DND-41 (cell line): ENCODE data around the gene PCDHGA9.
"Not testable (repeated sequence)": the region's sequence is repeated elsewhere in the genome, so short reads cannot be mapped to it uniquely, and the experiment has no call there.

Source experiments
- ATAC-seq: fragments of 200-7000 bp; cut with Tn5 transposase; 3 replicates; pipeline ENCODE4 v1.9.1; 2021; ENCODE audit warnings: low read depth; ENCODE audit not compliant: insufficient read depth
- DNase-seq: peaks from one replicate; pipeline ENCODE4 v3.0.0-alpha.2; 2020
- H2AFZ ChIP-seq: 2 replicates; pipeline ENCODE4 v1.6.0; 2012; ENCODE audit warnings: low read depth, low read length
- H3K27ac ChIP-seq: 2 replicates; pipeline ENCODE4 v1.5.1; 2012; ENCODE audit warnings: low read length, inconsistent platforms
- H3K27me3 ChIP-seq: fragments of 200-600 bp; sonication (generic); 2 replicates; pipeline ENCODE4 v1.6.0; 2012; ENCODE audit warnings: low read length, mild to moderate bottlenecking, inconsistent platforms; ENCODE audit not compliant: insufficient read depth, poor library complexity
- H3K36me3 ChIP-seq: 2 replicates; pipeline ENCODE4 v1.5.1; 2012; ENCODE audit warnings: low read length, inconsistent platforms; ENCODE audit not compliant: insufficient read depth
- H3K4me1 ChIP-seq: 2 replicates; pipeline ENCODE4 v1.5.1; 2012; ENCODE audit warnings: mild to moderate bottlenecking, low read length; ENCODE audit not compliant: insufficient read depth
- H3K4me2 ChIP-seq: 2 replicates; pipeline ENCODE4 v1.6.0; 2012; ENCODE audit warnings: mild to moderate bottlenecking, moderate library complexity, low read length, inconsistent platforms; ENCODE audit not compliant: insufficient read depth
- H3K4me3 ChIP-seq, 2 experiments: fragments of 200-600 bp in 1 of 2; shearing (Covaris generic) in 1 of 2; 2 replicates each; pipeline ENCODE4 v1.5.1; 2012 to 2016; ENCODE audit warnings: inconsistent platforms in 2 of 2, low read length in 2 of 2, mild to moderate bottlenecking in 2 of 2, low read depth in 1 of 2, moderate library complexity in 1 of 2
- H3K79me2 ChIP-seq: 2 replicates; pipeline ENCODE4 v1.6.0; 2012; ENCODE audit warnings: low read length, inconsistent platforms; ENCODE audit not compliant: insufficient read depth
- H3K9ac ChIP-seq: 2 replicates; pipeline ENCODE4 v1.6.0; 2012; ENCODE audit warnings: low read depth, mild to moderate bottlenecking, inconsistent platforms, low read length, moderate library complexity
- H3K9me3 ChIP-seq: 2 replicates; pipeline ENCODE4 v1.5.1; 2012; ENCODE audit warnings: low read length, moderate library complexity, mild to moderate bottlenecking, inconsistent platforms; ENCODE audit not compliant: insufficient read depth, severe bottlenecking
- H4K20me1 ChIP-seq: 2 replicates; pipeline ENCODE4 v1.6.0; 2012; ENCODE audit warnings: low read length; ENCODE audit not compliant: insufficient read depth
- EZH2 ChIP-seq: IDR thresholded peaks from 3 replicates; pipeline ENCODE4 v1.6.1; 2012; ENCODE audit warnings: borderline replicate concordance, low read depth, mild to moderate bottlenecking, moderate library complexity, low read length, inconsistent platforms; ENCODE audit not compliant: severe bottlenecking
- TF ChIP-seq, protein P1 (sequence below): IDR thresholded peaks from 2 replicates; pipeline ENCODE4 v1.5.1; 2012; ENCODE audit warnings: borderline replicate concordance, low read length, moderate library complexity, mild to moderate bottlenecking; ENCODE audit not compliant: poor library complexity, severe bottlenecking; ENCODE audit errors: extremely low read depth

PCDHGA9 gene

DNA sequence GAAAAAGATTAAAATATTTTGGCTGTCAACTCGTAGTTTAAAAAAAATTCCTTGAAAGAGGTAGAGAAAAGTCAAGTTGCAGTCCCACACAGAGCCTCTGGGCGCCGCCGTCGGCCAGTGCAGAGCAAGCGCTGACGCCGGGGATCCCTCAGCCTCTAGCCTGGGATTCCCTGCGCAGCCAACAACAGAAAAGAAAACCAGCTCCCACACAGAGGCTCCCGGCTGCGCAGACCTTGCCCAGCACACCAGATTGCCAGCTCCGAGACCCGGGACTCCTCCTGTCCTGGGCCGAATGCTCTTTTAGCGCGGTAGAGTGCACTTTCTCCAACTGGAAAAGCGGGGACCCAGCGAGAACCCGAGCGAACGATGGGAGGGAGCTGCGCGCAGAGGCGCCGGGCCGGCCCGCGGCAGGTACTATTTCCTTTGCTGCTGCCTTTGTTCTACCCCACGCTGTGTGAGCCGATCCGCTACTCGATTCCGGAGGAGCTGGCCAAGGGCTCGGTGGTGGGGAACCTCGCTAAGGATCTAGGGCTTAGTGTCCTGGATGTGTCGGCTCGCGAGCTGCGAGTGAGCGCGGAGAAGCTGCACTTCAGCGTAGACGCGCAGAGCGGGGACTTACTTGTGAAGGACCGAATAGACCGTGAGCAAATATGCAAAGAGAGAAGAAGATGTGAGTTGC is 15.1 kb downstream of the PCDHGA9 start, which contains the start of gene PCDHGB7:
TSS of gene PCDHGB7 (plus strand) at position 184 of the 679 bp plus-strand sequence. CDS start at position 367, 183 bp downstream.
- not testable (repeated sequence) for H3K4me2 ChIP-seq, H3K9me3 ChIP-seq, H3K4me3 ChIP-seq, H3K27me3 ChIP-seq, H3K4me1 ChIP-seq, H3K9ac ChIP-seq, H3K79me2 ChIP-seq, H4K20me1 ChIP-seq, H3K36me3 ChIP-seq, H2AFZ ChIP-seq, H3K27ac ChIP-seq
- ATAC-seq, result peak; percentile 78
- TF ChIP-seq, protein P1, sequence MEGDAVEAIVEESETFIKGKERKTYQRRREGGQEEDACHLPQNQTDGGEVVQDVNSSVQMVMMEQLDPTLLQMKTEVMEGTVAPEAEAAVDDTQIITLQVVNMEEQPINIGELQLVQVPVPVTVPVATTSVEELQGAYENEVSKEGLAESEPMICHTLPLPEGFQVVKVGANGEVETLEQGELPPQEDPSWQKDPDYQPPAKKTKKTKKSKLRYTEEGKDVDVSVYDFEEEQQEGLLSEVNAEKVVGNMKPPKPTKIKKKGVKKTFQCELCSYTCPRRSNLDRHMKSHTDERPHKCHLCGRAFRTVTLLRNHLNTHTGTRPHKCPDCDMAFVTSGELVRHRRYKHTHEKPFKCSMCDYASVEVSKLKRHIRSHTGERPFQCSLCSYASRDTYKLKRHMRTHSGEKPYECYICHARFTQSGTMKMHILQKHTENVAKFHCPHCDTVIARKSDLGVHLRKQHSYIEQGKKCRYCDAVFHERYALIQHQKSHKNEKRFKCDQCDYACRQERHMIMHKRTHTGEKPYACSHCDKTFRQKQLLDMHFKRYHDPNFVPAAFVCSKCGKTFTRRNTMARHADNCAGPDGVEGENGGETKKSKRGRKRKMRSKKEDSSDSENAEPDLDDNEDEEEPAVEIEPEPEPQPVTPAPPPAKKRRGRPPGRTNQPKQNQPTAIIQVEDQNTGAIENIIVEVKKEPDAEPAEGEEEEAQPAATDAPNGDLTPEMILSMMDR, result peak; percentile 60
- peak; percentile 43 for DNase-seq

DNA sequence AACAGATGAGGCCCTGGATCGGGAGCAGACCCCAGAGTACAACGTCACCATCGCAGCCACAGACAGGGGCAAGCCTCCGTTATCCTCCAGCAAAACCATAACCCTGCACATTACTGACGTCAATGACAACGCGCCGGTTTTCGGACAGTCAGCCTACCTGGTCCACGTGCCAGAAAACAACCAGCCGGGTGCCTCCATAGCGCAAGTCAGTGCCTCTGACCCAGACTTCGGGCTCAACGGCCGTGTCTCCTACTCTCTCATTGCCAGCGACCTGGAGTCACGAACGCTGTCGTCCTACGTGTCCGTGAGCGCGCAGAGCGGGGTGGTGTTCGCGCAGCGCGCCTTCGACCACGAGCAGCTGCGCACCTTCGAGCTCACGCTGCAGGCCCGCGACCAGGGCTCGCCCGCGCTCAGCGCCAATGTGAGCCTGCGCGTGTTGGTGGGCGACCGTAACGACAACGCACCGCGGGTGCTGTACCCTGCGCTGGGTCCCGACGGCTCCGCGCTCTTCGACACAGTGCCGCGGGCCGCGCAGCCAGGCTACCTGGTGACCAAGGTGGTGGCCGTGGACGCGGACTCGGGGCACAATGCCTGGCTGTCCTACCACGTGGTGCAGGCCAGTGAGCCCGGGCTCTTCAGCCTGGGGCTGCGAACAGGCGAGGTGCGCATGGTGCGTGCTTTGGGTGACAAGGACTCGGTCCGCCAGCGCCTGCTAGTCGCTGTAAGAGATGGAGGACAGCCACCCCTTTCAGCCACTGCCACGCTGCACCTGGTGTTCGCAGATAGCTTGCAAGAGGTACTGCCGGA is 16.7 kb downstream of the PCDHGA9 start:
- H3K4me1 ChIP-seq, result no peaks in the 10 kb centered on the region
- H3K36me3 ChIP-seq, result no peaks in the 10 kb centered on the region
- H3K9ac ChIP-seq, result no peak overlapping the region
- H3K27ac ChIP-seq, result no peak overlapping the region
- H3K27me3 ChIP-seq, result peaks cover 4% of the 10 kb centered on the region
- DNase-seq (no peak), ATAC-seq (no peak)
- TF ChIP-seq EZH2, result no peak
- TF ChIP-seq, protein P1, result no peak
- no peak overlapping the region for H2AFZ ChIP-seq
- H3K4me3 ChIP-seq, result no peak overlapping the region
- H3K4me2 ChIP-seq, result no peak overlapping the region
- H3K79me2 ChIP-seq, result no peaks in the 10 kb centered on the region
- H4K20me1 ChIP-seq, result no peaks in the 10 kb centered on the region
- no peaks in the 10 kb centered on the region for H3K9me3 ChIP-seq

DNA sequence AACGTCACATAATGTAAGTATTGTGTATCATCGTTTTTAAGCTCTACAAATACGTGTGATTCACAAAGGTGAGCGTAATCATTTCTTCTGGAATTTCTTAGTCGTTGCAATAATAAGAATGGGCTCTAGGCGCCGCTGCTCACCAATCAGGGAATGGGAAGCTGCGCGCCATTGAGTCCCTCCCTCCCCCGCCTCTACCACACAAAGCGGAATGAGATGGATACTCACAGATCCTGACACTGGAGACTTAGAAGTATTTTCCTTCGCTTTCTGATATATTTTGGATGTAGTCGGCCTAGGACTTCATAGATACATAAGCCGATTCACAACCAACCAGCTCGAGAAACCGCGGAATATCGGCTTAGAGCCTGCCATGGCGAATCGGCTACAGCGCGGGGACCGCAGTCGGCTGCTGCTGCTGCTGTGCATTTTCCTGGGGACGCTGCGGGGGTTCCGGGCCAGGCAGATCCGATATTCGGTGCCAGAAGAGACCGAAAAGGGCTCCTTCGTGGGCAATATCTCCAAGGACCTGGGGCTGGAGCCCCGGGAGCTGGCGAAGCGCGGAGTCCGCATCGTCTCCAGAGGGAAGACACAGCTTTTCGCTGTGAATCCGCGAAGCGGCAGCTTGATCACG is 18.4 kb downstream of the PCDHGA9 start, which contains the start of gene PCDHGA11:
TSS of gene PCDHGA11 (plus strand) at position 197 of the 634 bp plus-strand sequence. CDS start at position 374, 177 bp downstream.
- no peak within 1 kb of the TSS for H3K4me3 ChIP-seq
- ATAC-seq (no peak), DNase-seq (peak; percentile 28)
- no peak within 1 kb of the TSS for H3K27ac ChIP-seq
- peaks cover 10% of the 10 kb centered on the region for H3K27me3 ChIP-seq
- no peaks in the 10 kb centered on the region for H3K4me1 ChIP-seq
- H2AFZ ChIP-seq, result no peak within 1 kb of the TSS
- no peaks in the 10 kb centered on the region for H3K9me3 ChIP-seq
- H3K36me3 ChIP-seq, result no peaks in the 10 kb centered on the region
- no peak within 1 kb of the TSS for H3K9ac ChIP-seq
- TF ChIP-seq, protein P1, result peak; percentile 67
- no peak for TF ChIP-seq EZH2
- H3K79me2 ChIP-seq, result no peaks in the 10 kb centered on the region
- no peak within 1 kb of the TSS for H3K4me2 ChIP-seq
- H4K20me1 ChIP-seq, result no peaks in the 10 kb centered on the region
